PFSK-1 (cell line): ENCODE results near the gene TNFRSF9.

Experiments
- POLR2AphosphoS5 ChIP-seq: IDR thresholded peaks from 2 replicates; pipeline ENCODE4 v1.6.1; 2012; ENCODE audit warnings: low read depth, mild to moderate bottlenecking, control low read depth, low read length, moderate library complexity
- TAF1 ChIP-seq: IDR thresholded peaks from 2 replicates; pipeline ENCODE4 v1.6.1; 2012; ENCODE audit warnings: low read length, control low read depth, borderline replicate concordance; ENCODE audit not compliant: insufficient read depth

DNA sequence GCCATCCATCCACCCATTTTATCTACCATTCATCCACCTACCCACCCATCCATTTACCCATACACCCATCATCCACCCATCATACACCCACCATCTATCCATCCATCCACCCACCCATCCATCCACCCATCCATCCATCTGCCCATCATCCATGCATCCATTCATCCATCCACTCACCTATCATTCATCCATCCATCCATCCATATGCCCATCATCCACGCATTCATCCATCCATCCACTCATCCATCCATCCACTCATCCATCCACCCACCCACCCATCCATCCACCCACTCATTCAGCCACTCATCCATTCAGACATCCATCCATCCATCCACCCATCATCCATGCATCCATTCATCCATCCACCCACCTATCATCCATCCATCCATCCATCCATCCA is 55.9 kb downstream of the TNFRSF9 start:
- TF ChIP-seq TAF1 = no peak
- TF ChIP-seq POLR2AphosphoS5 = no peak
